WERI-Rb-1 (cell line): Measurements from ENCODE around the gene SMARCE1.
"Not testable (repeated sequence)": the region's sequence is repeated elsewhere in the genome, so short reads cannot be mapped to it uniquely, and the experiment has no call there.

Experiments
- DNase-seq: peaks from one replicate; pipeline ENCODE4 v3.0.0-alpha.2; 2020
- H3K27ac ChIP-seq: fragments of 250-450 bp; sonication (Bioruptor Pico); 2 replicates; pipeline ENCODE4 v1.5.1; 2020; ENCODE audit warnings: mild to moderate bottlenecking, moderate library complexity
- H3K27me3 ChIP-seq: fragments of 250-450 bp; sonication (Bioruptor Pico); 2 replicates; pipeline ENCODE4 v1.5.1; 2021; ENCODE audit warnings: mild to moderate bottlenecking, low read depth, moderate library complexity; ENCODE audit not compliant: insufficient read depth, severe bottlenecking
- H3K36me3 ChIP-seq: fragments of 250-450 bp; sonication (Bioruptor Pico); 2 replicates; pipeline ENCODE4 v1.5.1; 2020; ENCODE audit warnings: mild to moderate bottlenecking, moderate library complexity
- H3K4me3 ChIP-seq: 2 replicates; pipeline ENCODE4 v1.5.1; 2011; ENCODE audit warnings: low read depth, mild to moderate bottlenecking, control low read depth, low read length
- H3K9me3 ChIP-seq: fragments of 250-450 bp; sonication (Bioruptor Pico); 2 replicates; pipeline ENCODE4 v1.5.1; 2021; ENCODE audit warnings: mild to moderate bottlenecking, moderate library complexity; ENCODE audit not compliant: severe bottlenecking
- TF ChIP-seq, protein P1 (sequence below): IDR thresholded peaks from 2 replicates; pipeline ENCODE4 v1.5.1; 2011; ENCODE audit warnings: low read depth, mild to moderate bottlenecking, control low read depth, inconsistent platforms, low read length

The SMARCE1 gene

GRCh38 chr17:40597156-40597555 lies 50.5 kb downstream of the SMARCE1 start:
- H3K9me3 ChIP-seq = peaks cover 6% of the 10 kb centered on the region
- H3K4me3 ChIP-seq = no peak overlapping the region
- DNase-seq = no peak
- no peaks in the 10 kb centered on the region for H3K36me3 ChIP-seq
- H3K27ac ChIP-seq = no peak overlapping the region
- TF ChIP-seq, protein P1, sequence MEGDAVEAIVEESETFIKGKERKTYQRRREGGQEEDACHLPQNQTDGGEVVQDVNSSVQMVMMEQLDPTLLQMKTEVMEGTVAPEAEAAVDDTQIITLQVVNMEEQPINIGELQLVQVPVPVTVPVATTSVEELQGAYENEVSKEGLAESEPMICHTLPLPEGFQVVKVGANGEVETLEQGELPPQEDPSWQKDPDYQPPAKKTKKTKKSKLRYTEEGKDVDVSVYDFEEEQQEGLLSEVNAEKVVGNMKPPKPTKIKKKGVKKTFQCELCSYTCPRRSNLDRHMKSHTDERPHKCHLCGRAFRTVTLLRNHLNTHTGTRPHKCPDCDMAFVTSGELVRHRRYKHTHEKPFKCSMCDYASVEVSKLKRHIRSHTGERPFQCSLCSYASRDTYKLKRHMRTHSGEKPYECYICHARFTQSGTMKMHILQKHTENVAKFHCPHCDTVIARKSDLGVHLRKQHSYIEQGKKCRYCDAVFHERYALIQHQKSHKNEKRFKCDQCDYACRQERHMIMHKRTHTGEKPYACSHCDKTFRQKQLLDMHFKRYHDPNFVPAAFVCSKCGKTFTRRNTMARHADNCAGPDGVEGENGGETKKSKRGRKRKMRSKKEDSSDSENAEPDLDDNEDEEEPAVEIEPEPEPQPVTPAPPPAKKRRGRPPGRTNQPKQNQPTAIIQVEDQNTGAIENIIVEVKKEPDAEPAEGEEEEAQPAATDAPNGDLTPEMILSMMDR = no peak
- peaks cover 18% of the 10 kb centered on the region for H3K27me3 ChIP-seq

GRCh38 chr17:40596261-40596919 lies 51.2 kb downstream of the SMARCE1 start:
- no peak for DNase-seq
- peaks cover 6% of the 10 kb centered on the region for H3K9me3 ChIP-seq
- TF ChIP-seq, protein P1 = no peak

DNA sequence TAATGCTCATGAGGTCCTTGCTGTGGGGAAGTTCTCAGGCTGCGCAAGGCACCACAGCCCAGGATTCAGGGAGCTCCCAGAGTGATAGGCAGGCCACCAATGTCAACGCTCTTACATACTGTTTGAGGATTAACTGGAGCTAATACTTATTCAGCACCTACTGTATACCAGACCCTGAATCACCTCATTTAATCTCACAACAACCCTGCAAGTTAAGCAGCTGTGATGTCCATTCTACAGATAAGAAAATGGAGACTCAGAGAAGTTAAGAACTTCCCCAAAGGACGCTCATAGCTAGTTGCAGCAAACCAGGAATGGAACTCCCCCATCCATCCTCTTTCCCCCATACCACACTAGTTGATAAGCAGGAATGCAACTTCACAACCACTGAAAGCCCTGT lies 56.9 kb downstream of the SMARCE1 start:
- TF ChIP-seq, protein P1 = no peak
- DNase-seq = no peak
- H3K27ac ChIP-seq = no peak overlapping the region

More at GRCh38 chr17:40596261-40596919, 51.2 kb downstream of the SMARCE1 start:
- Histone ChIP-seq H3K36me3 (no peaks in the 10 kb centered on the region), H3K4me3 (no peak overlapping the region), H3K27me3 (peaks cover 18% of the 10 kb centered on the region), H3K27ac (no peak overlapping the region)

DNA sequence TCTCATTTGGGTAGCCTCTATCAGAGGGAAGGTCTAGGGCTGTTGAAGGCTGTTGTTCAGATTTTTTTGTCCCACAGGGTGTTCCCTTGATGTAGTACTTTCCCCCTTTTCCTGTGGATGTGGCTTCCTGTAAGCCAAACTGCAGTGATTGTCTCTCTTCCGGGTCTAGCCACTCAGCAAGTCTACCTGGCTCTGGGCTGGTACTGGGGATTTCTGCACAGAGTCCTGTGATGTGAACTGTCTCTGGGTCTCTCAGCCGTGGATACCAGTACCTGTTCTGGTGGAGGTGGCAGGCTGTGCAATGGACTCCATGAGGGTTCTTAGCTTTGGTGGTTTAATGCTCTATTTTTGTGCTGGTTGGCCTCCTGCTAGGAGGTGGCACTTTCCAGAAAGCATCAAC lies 59.1 kb downstream of the SMARCE1 start:
- TF ChIP-seq, protein P1 = no peak
- no peak overlapping the region for H3K27ac ChIP-seq
- no peak overlapping the region for H3K4me3 ChIP-seq
- peaks cover 23% of the 10 kb centered on the region for H3K9me3 ChIP-seq
- no peak for DNase-seq
- H3K36me3 ChIP-seq = no peaks in the 10 kb centered on the region
- H3K27me3 ChIP-seq = peaks cover 6% of the 10 kb centered on the region

More for the DNA sequence above, 56.9 kb downstream of the SMARCE1 start:
- Histone ChIP-seq H3K9me3 (peaks cover 8% of the 10 kb centered on the region), H3K36me3 (no peaks in the 10 kb centered on the region), H3K27me3 (peaks cover 2% of the 10 kb centered on the region), H3K4me3 (no peak overlapping the region)

DNA sequence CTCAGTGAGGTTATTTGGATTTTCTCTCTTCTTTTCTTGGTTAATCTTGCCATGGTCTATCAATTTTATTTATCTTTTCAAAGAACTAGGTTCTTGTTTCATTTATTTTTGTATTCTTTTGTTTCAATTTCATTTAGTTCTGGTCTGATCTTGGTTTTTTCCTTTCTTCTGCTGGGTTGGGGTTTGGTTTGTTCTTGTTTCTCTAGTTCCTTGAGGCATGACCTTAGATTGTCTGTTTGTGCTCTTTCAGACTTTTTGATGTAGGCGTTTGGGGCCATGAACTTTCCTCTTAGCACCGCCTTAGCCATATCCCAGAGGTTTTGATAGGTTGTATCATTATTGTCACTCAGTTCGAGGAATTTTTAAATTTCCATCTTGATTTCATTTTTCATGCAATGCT lies 61.4 kb downstream of the SMARCE1 start:
- peaks cover 19% of the 10 kb centered on the region for H3K27me3 ChIP-seq
- DNase-seq, H3K4me3 ChIP-seq, H3K27ac ChIP-seq, H3K36me3 ChIP-seq: not testable (repeated sequence)
- peaks cover 29% of the 10 kb centered on the region for H3K9me3 ChIP-seq

- not testable (repeated sequence) for H3K36me3 ChIP-seq, H3K27ac ChIP-seq, DNase-seq, H3K4me3 ChIP-seq
- H3K27me3 ChIP-seq = peaks cover 28% of the 10 kb centered on the region
- H3K9me3 ChIP-seq = peaks cover 29% of the 10 kb centered on the region
Observed at GRCh38 chr17:40584950-40585349, 62.7 kb downstream of the SMARCE1 start.
